HS-27A (cell line): Measurements from ENCODE around the gene FHDC1.

ENCODE experiments used
- DNase-seq: peaks from one replicate; pipeline ENCODE4 v3.0.0-alpha.2; 2012; ENCODE audit warnings: low read depth, missing footprints

The FHDC1 gene

GRCh38 chr4:152935143-152935542 lies 980 bp upstream of the FHDC1 start:
- no peak for DNase-seq

- no peak for DNase-seq
Measured at GRCh38 chr4:152936446-152937335, 568 bp downstream of the FHDC1 start.

- DNase-seq: no peak
Measured at GRCh38 chr4:152937336-152938236, 1.5 kb downstream of the FHDC1 start.

- no peak for DNase-seq
Measured at GRCh38 chr4:152938237-152938947, 2.3 kb downstream of the FHDC1 start.

GRCh38 chr4:152939621-152940020 lies 3.5 kb downstream of the FHDC1 start:
- DNase-seq: no peak

GRCh38 chr4:152940461-152940860 lies 4.3 kb downstream of the FHDC1 start:
- no peak for DNase-seq

- DNase-seq: no peak
Measured at GRCh38 chr4:152941411-152941810, 5.3 kb downstream of the FHDC1 start.

- no peak for DNase-seq
Measured at GRCh38 chr4:152942346-152942745, 6.2 kb downstream of the FHDC1 start.

GRCh38 chr4:152943672-152944071 lies 7.5 kb downstream of the FHDC1 start:
- DNase-seq: no peak

- DNase-seq: no peak
Measured at GRCh38 chr4:152944666-152945320, 8.7 kb downstream of the FHDC1 start.

- DNase-seq: no peak
Measured at GRCh38 chr4:152945639-152946038, 9.5 kb downstream of the FHDC1 start.

GRCh38 chr4:152946446-152946845 lies 10.3 kb downstream of the FHDC1 start:
- DNase-seq: no peak

- DNase-seq: no peak
Measured at GRCh38 chr4:152947311-152947710, 11.2 kb downstream of the FHDC1 start.

GRCh38 chr4:152949930-152950329 lies 13.8 kb downstream of the FHDC1 start:
- DNase-seq: no peak

- no peak for DNase-seq
Measured at GRCh38 chr4:152950402-152951274, 14.5 kb downstream of the FHDC1 start.

GRCh38 chr4:152951348-152951747 lies 15.2 kb downstream of the FHDC1 start:
- DNase-seq: no peak

- no peak for DNase-seq
Measured at GRCh38 chr4:152953514-152953913, 17.4 kb downstream of the FHDC1 start.

- DNase-seq: no peak
Measured at GRCh38 chr4:152954741-152955140, 18.6 kb downstream of the FHDC1 start.

GRCh38 chr4:152956147-152956546 lies 20.0 kb downstream of the FHDC1 start:
- DNase-seq: no peak

- DNase-seq: no peak
Measured at GRCh38 chr4:152956650-152957436, 20.7 kb downstream of the FHDC1 start.
